ENCODE measurements around the gene TOP2A.

- TF ChIP-seq, protein P1, sequence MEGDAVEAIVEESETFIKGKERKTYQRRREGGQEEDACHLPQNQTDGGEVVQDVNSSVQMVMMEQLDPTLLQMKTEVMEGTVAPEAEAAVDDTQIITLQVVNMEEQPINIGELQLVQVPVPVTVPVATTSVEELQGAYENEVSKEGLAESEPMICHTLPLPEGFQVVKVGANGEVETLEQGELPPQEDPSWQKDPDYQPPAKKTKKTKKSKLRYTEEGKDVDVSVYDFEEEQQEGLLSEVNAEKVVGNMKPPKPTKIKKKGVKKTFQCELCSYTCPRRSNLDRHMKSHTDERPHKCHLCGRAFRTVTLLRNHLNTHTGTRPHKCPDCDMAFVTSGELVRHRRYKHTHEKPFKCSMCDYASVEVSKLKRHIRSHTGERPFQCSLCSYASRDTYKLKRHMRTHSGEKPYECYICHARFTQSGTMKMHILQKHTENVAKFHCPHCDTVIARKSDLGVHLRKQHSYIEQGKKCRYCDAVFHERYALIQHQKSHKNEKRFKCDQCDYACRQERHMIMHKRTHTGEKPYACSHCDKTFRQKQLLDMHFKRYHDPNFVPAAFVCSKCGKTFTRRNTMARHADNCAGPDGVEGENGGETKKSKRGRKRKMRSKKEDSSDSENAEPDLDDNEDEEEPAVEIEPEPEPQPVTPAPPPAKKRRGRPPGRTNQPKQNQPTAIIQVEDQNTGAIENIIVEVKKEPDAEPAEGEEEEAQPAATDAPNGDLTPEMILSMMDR (IDR thresholded peaks at IDR 0.05) = no peak
- TF ChIP-seq POLR2A (IDR thresholded peaks at IDR 0.05) = no peak
These were observed 61.6 kb downstream of the TOP2A start for GRCh38 chr17:40355804-40356758.
